ENCODE data around the gene OSBPL10. TPM values are rescaled to one million over a fixed set of nuclear protein-coding genes. Genes with fewer than 3 reads are reported as not detected.

The OSBPL10 gene
- polyA plus RNA-seq, 2 of the 4 experiments (the other 2 are of a cell fraction), result 9.2 to 17.0 TPM

GRCh38 chr3:31927811-31928210 is 53.3 kb downstream of the OSBPL10 start:
- H3K27ac ChIP-seq, result no peak overlapping the region
- H3K4me2 ChIP-seq, result no peak overlapping the region
- H3K4me1 ChIP-seq, result peaks cover 7% of the 10 kb centered on the region
- no peak for ATAC-seq
- no peak for TF ChIP-seq FOSL2 (IDR thresholded peaks at IDR 0.05)
- TF ChIP-seq FOSL2 (CRISPR knock-in tag; IDR thresholded peaks at IDR 0.05), result no peak
- TF ChIP-seq MAZ (IDR thresholded peaks at IDR 0.05; ENCODE audit: borderline replicate concordance, low read depth, low read length), result no peak
- TF ChIP-seq SREBF2 (IDR thresholded peaks at IDR 0.05), result no peak
- no peak for TF ChIP-seq POLR2AphosphoS2 (conservative IDR thresholded peaks at IDR 0.05; ENCODE audit: low read length)
- TF ChIP-seq REST (IDR thresholded peaks at IDR 0.05), result no peak
- TF ChIP-seq EHMT2 (IDR thresholded peaks at IDR 0.05; ENCODE audit: low read depth), result no peak
- TF ChIP-seq USF2 (IDR thresholded peaks at IDR 0.05), result no peak
- TF ChIP-seq JUNB (IDR thresholded peaks at IDR 0.05), result no peak
- TF ChIP-seq PHF8 (IDR thresholded peaks at IDR 0.05; ENCODE audit: borderline replicate concordance, low read depth), result no peak
- TF ChIP-seq FOSB (CRISPR knock-in tag; IDR thresholded peaks at IDR 0.05), result no peak
- TF ChIP-seq NFE2L2 (conservative IDR thresholded peaks at IDR 0.05; ENCODE audit: low read length), result no peak
- no peak for TF ChIP-seq HDAC2 (IDR thresholded peaks at IDR 0.05)
- no peak overlapping the region for H3K4me3 ChIP-seq
- no peaks in the 10 kb centered on the region for H3K9me3 ChIP-seq
- 73% methylated on average over 6 of the region's 6 CpGs for WGBS (ENCODE audit: missing lambda C conversion rate)
- CTCF ChIA-PET, result interaction anchor here (2.3 kb wide), 1 partner anchor 54 kb away, joined by 7 read pairs; the partner anchor contains the start of genes OSBPL10 and ZNF860
- FAIRE-seq, result no peak
- POLR2A ChIA-PET, result no interaction called here
- DNase-seq (ENCODE audit: low read depth in 1 of 2, low spot score in 1 of 2), result no peak

GRCh38 chr3:31926543-31926942 is 54.5 kb downstream of the OSBPL10 start:
- Histone ChIP-seq H3K4me1 (peaks cover 10% of the 10 kb centered on the region), H3K4me2 (no peak overlapping the region), H3K4me3 (no peak overlapping the region), H3K9me3 (no peaks in the 10 kb centered on the region), H3K27ac (no peak overlapping the region)
- ChIA-PET CTCF (interaction anchor here (2.3 kb wide), 1 partner anchor 55 kb away, joined by 7 read pairs; the partner anchor contains the start of genes OSBPL10 and ZNF860), POLR2A (no interaction called here)
- ATAC-seq (no peak), FAIRE-seq (no peak), DNase-seq (ENCODE audit: low read depth in 1 of 2, low spot score in 1 of 2) (no peak)
- TF ChIP-seq ZC3H11A (IDR thresholded peaks at IDR 0.05) (no peak), HOXA7 (CRISPR knock-in tag; IDR thresholded peaks at IDR 0.05) (no peak), CBX2 (IDR thresholded peaks at IDR 0.05; ENCODE audit: borderline replicate concordance, low read depth) (no peak), TP53 (CRISPR knock-in tag; IDR thresholded peaks at IDR 0.05) (no peak), BCL3 (IDR thresholded peaks at IDR 0.05) (no peak), BHLHE40 (IDR thresholded peaks at IDR 0.05; ENCODE audit: low read depth, low read length) (no peak), SMC3 (IDR thresholded peaks at IDR 0.05) (no peak), HOXB13 (CRISPR knock-in tag; IDR thresholded peaks at IDR 0.05; ENCODE audit: low read depth) (no peak), TFCP2L1 (CRISPR knock-in tag; IDR thresholded peaks at IDR 0.05) (no peak), POLR2AphosphoS2 (conservative IDR thresholded peaks at IDR 0.05; ENCODE audit: low read length) (no peak), MAZ (IDR thresholded peaks at IDR 0.05; ENCODE audit: borderline replicate concordance, low read depth, low read length) (no peak), FOXS1 (CRISPR knock-in tag; IDR thresholded peaks at IDR 0.05) (no peak), SREBF2 (IDR thresholded peaks at IDR 0.05) (no peak), RFX5 (IDR thresholded peaks at IDR 0.05) (no peak), EHMT2 (IDR thresholded peaks at IDR 0.05; ENCODE audit: low read depth) (no peak), MAX (IDR thresholded peaks at IDR 0.05) (no peak), REST (IDR thresholded peaks at IDR 0.05) (no peak)
- WGBS (ENCODE audit: missing lambda C conversion rate), result 81% methylated on average over 4 of the region's 4 CpGs

Measured in A549 (cell line).